Neural crest cell (in vitro differentiated cells): ENCODE results near the gene TMEM150A. TPM values are rescaled to one million over a fixed set of nuclear protein-coding genes. Genes with fewer than 3 reads are reported as not detected.
A peak's percentile ranks its signal among the peaks of the same experiment; 100 is the strongest.
"Not testable (repeated sequence)": the region's sequence is repeated elsewhere in the genome, so short reads cannot be mapped to it uniquely, and the experiment has no call there.

Experiments used
- DNase-seq: peaks from one replicate; pipeline ENCODE4 v3.0.0; 2021; ENCODE audit warnings: low read depth, mixed read lengths, low spot score
- H3K27ac Mint-ChIP-seq: one replicate; pipeline ENCODE4 v1.8.0; 2021; ENCODE audit warnings: mild to moderate bottlenecking, mixed read lengths; ENCODE audit not compliant: unreplicated experiment
- H3K27me3 Mint-ChIP-seq: 2 replicates; pipeline ENCODE4 v1.8.0; 2021; ENCODE audit warnings: low read depth, mild to moderate bottlenecking, mixed read lengths
- H3K36me3 Mint-ChIP-seq: 2 replicates; pipeline ENCODE4 v1.8.0; 2021; ENCODE audit warnings: low read depth, mild to moderate bottlenecking, mixed read lengths
- H3K4me1 Mint-ChIP-seq: 2 replicates; pipeline ENCODE4 v1.8.0; 2021; ENCODE audit warnings: mixed read lengths
- H3K4me3 Mint-ChIP-seq: one replicate; pipeline ENCODE4 v1.8.0; 2021; ENCODE audit warnings: mild to moderate bottlenecking, mixed read lengths
- H3K9me3 Mint-ChIP-seq: 2 replicates; pipeline ENCODE4 v1.8.0; 2021; ENCODE audit warnings: mixed read lengths
- total RNA-seq: library from RNA; stranded (reverse); gene quantifications from 2 replicates; pipeline ENCODE4 v1.2.1, GENCODE V29; 2021
- TF ChIP-seq, protein P1 (sequence below): fragments of 200-600 bp; sonication (generic); conservative IDR thresholded peaks from 2 replicates; pipeline ENCODE4 v1.5.0; 2021; ENCODE audit warnings: antibody characterized with exemption, mild to moderate bottlenecking

TMEM150A gene
- total RNA-seq, 1 donor from 2014 or later: 20.9 TPM

DNA sequence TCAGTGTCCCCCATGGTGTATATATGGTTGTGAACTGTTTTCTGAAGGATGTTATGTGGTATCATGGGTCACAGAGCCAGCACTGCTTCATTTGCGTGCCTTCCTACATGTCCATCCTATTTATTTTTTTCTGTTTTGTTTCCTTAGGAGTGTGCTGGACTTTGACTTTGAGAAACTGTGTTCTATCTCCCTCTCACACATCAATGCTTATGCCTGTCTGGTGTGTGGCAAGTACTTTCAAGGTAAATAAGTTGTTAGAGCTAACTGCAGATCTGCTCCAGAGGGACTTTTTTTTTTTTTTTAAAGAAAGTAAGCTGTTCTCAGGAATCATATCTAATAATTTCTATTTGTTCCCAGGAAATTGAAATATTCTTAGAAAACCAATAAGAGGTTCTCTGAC is 18.8 kb upstream of the TMEM150A start:
- no peak overlapping the region for H3K27ac Mint-ChIP-seq
- H3K4me3 Mint-ChIP-seq: peak overlapping the region; percentile 13
- no peaks in the 10 kb centered on the region for H3K9me3 Mint-ChIP-seq
- no peaks in the 10 kb centered on the region for H3K27me3 Mint-ChIP-seq
- no peak for DNase-seq
- H3K4me1 Mint-ChIP-seq: peaks cover 11% of the 10 kb centered on the region
- peaks cover 14% of the 10 kb centered on the region for H3K36me3 Mint-ChIP-seq
- TF ChIP-seq, protein P1, sequence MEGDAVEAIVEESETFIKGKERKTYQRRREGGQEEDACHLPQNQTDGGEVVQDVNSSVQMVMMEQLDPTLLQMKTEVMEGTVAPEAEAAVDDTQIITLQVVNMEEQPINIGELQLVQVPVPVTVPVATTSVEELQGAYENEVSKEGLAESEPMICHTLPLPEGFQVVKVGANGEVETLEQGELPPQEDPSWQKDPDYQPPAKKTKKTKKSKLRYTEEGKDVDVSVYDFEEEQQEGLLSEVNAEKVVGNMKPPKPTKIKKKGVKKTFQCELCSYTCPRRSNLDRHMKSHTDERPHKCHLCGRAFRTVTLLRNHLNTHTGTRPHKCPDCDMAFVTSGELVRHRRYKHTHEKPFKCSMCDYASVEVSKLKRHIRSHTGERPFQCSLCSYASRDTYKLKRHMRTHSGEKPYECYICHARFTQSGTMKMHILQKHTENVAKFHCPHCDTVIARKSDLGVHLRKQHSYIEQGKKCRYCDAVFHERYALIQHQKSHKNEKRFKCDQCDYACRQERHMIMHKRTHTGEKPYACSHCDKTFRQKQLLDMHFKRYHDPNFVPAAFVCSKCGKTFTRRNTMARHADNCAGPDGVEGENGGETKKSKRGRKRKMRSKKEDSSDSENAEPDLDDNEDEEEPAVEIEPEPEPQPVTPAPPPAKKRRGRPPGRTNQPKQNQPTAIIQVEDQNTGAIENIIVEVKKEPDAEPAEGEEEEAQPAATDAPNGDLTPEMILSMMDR: no peak

DNA sequence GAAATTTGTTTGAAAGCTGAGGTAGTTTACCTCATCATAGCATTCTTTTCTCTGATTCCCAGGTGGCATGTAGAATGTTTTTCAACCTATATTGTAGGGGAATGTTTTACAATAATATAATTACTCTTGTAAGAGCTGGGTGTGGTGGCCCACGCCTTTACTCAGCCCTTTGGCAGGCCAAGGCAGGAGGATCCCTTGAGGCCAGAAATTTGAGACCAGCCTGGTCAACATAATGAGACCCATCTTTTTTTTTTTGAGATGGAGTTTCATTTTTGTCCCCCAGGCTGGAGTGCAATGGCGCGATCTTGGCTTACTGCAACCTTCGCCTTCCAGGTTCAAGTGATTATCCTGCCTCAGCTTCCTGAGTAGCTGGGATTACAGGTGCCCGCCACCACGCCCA is 17.1 kb upstream of the TMEM150A start:
- Mint-ChIP-seq H3K4me1 (peaks cover 16% of the 10 kb centered on the region), H3K27ac (no peak overlapping the region), H3K4me3 (peak overlapping the region; percentile 69), H3K9me3 (no peaks in the 10 kb centered on the region), H3K36me3 (peaks cover 8% of the 10 kb centered on the region), H3K27me3 (no peaks in the 10 kb centered on the region)
- TF ChIP-seq, protein P1: no peak
- no peak for DNase-seq

DNA sequence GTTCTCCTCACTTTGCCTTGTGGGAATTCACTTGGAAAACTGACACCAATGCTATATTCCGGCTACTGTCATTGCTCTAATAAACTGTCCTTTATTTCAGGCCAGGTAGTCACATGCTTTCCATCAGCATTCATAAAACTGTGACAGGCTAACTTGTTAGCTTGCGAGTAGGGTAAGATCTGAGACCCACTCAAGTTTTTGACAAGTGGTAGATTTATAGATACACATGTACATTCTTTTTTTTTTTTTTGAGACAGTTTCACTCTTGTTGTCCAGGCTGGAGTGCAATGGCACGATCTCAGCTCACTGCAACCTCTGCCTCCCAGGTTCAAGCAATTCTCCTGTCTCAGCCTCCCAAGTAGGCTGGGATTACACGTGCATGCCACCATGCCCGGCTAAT is 15.2 kb upstream of the TMEM150A start:
- H3K9me3 Mint-ChIP-seq, DNase-seq, H3K36me3 Mint-ChIP-seq, H3K27me3 Mint-ChIP-seq: not testable (repeated sequence)
- Mint-ChIP-seq H3K4me3 (peak overlapping the region; percentile 99), H3K4me1 (peaks cover 16% of the 10 kb centered on the region), H3K27ac (peak overlapping the region; percentile 62)

DNA sequence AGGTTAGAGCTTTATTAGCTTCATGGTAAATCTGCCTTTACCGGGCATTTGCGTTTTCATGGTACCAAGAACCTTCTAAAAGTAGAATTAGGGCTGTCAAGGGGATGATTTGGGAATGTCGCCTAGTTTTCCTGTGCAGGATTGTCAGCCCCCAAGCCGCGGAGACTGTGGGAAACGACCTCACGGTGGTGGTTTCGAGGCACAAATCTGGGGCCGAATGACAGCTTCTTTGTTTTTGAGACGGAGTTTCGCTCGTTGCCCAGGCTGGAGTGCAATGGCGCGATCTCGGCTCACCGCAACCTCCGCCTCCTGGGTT is 12.9 kb upstream of the TMEM150A start:
- Mint-ChIP-seq H3K4me1 (peaks cover 28% of the 10 kb centered on the region), H3K36me3 (peaks cover 4% of the 10 kb centered on the region), H3K27me3 (no peaks in the 10 kb centered on the region)

DNA sequence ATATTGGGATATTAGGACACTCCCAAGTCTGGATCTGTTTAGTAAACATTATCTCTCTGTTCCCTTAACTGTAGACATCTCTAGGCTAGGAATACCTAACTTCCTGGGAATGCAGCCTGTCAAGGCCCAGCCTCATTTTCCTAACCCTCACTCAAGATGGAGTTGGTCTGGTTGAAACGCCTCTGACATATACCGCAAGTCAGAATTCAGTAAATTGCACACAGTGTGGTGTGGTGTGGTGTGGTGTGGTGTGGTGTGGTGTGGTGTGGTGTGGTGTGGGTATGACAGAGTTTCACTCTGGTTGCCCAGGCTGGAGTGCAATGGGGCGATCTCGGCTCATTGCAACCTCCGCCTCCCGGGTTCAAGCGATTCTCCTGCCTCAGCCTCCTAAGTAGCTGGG is 12.3 kb upstream of the TMEM150A start:
- H3K9me3 Mint-ChIP-seq, H3K27me3 Mint-ChIP-seq, H3K27ac Mint-ChIP-seq, H3K36me3 Mint-ChIP-seq, DNase-seq: not testable (repeated sequence)
- H3K4me1 Mint-ChIP-seq: peaks cover 32% of the 10 kb centered on the region
- peak overlapping the region; percentile 70 for H3K4me3 Mint-ChIP-seq

More for the DNA sequence above, 12.9 kb upstream of the TMEM150A start:
- DNase-seq: no peak
- Mint-ChIP-seq H3K4me3 (peak overlapping the region; percentile 99), H3K27ac (peak overlapping the region; percentile 99), H3K9me3 (no peaks in the 10 kb centered on the region)
- TF ChIP-seq, protein P1: no peak

DNA sequence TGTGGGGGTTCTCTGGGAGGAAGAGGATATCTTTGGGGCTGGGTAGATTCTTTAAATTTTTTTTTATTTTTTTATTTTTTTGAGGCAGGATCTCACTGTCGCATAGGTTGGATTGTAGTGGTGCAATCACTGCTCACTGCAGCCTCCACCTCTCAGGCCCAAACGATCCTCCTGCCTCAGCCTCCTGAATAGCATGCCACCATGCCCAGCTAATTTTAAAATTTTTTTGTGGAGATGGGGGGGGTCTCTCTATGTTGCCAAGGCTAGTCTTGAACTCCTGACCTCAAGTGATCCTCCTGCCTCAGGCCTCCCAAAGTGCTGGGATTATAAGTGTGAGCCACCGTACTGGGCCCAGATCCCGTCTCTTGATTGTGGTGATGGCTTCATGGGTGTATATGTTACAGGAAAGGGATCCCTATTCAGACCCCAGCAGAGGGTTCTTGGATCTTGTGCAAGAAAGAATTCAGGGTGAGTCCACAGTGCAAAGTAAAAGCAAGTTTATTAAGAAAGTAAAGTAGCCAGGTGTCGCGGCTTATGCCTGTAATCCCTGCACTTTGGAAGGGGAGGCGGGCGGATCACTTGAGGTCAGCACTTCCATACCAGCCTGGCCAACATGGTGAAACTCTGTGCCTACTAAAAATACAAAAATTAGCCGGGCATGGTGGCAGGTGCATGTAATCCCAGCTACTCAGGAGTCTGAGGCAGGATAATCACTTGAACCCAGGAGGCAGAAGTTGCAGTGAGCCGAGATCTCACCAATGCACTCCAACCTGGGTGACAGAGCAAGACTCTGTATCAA is 11.4 kb upstream of the TMEM150A start:
- Mint-ChIP-seq H3K27me3 (no peaks in the 10 kb centered on the region), H3K36me3 (peaks cover under 1% of the 10 kb centered on the region), H3K4me1 (peaks cover 29% of the 10 kb centered on the region), H3K27ac (no peak overlapping the region), H3K9me3 (no peaks in the 10 kb centered on the region), H3K4me3 (peak overlapping the region; percentile 86)
- no peak for DNase-seq
- TF ChIP-seq, protein P1: no peak
